Spinal cord (tissue), 10 donors: ENCODE measurements around the gene OIT3. TPM values are rescaled to one million over a fixed set of nuclear protein-coding genes. Genes with fewer than 3 reads are reported as not detected.
"Not testable (repeated sequence)": the region's sequence is repeated elsewhere in the genome, so short reads cannot be mapped to it uniquely, and the experiment has no call there.

Experiments used
- DNase-seq, 6 donors: peaks; one replicate each; pipeline versions ENCODE4 v3.0.0 to v3.0.0-alpha.2; 2013 to 2015; ENCODE audit warnings: low spot score in 6 of 6, low read depth in 4 of 6
- H3K27ac ChIP-seq: one replicate; pipeline ENCODE4 v1.5.1; 2013; ENCODE audit warnings: low read depth, low read length, control low read depth
- H3K27me3 ChIP-seq: one replicate; pipeline ENCODE4 v1.6.1; 2013; ENCODE audit warnings: low read length; ENCODE audit not compliant: control insufficient read depth, insufficient read depth
- H3K36me3 ChIP-seq: one replicate; pipeline ENCODE4 v1.6.1; 2013; ENCODE audit warnings: low read length; ENCODE audit not compliant: control insufficient read depth, insufficient read depth
- H3K4me1 ChIP-seq: one replicate; pipeline ENCODE4 v1.6.1; 2013; ENCODE audit warnings: low read length; ENCODE audit not compliant: control insufficient read depth, insufficient read depth
- H3K4me3 ChIP-seq: one replicate; pipeline ENCODE4 v1.5.1; 2013; ENCODE audit warnings: low read depth, low read length, control low read depth
- H3K9me3 ChIP-seq: one replicate; pipeline ENCODE4 v1.6.1; 2013; ENCODE audit warnings: low read length; ENCODE audit not compliant: control insufficient read depth, insufficient read depth
- WGBS: methylation state at CpG from one replicate; pipeline ENCODE4 v1.1.5; 2013; ENCODE audit warnings: missing lambda C conversion rate; ENCODE audit not compliant: insufficient coverage; 5-methylcytosine and 5-hydroxymethylcytosine counted together
- polyA plus RNA-seq, 2 donors: library from polyadenylated mRNA; unstranded; fragments of 120-200 nt; gene quantifications; one replicate each; pipeline ENCODE4 v1.2.1, GENCODE V29; 2013; ENCODE audit not compliant: insufficient read length in 2 of 2
- total RNA-seq, 2 donors: library from RNA; depleted of rRNA in 1 of 2; stranded (reverse); fragments of 120-200 nt in 1 of 2; fragments of >200 nt in 1 of 2; gene quantifications; one replicate each; pipeline versions ENCODE4 v1.2.3 to v1.2.4, GENCODE V29; 2013 to 2014
- donor health status: healthy.

The OIT3 gene
- total and polyA plus RNA-seq, 4 donors, result 0.18 to 0.99 (median 0.40) TPM; not detected in 1

DNA sequence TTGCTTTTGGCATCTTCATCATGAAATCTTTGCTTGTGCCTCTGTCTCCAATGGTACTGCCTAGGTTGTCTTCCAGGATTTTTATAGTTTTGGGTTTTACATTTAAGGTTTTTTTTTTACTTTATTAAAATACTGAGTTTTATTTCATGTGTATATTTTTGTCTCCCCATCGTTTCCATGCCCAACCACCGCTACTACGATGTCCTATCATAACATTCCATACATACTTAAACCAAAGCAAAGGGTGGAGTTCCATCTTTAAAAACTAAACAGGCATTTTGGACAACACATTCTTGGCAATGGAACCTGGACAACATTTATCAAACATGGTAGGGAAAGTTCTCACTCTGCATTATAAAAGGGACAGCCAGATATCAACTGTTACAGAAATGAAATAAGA lies 23.7 kb downstream of the OIT3 start:
- no CpG with 5 or more reads among the region's 3 CpGs for WGBS
- not testable (repeated sequence) for H3K36me3 ChIP-seq, H3K4me3 ChIP-seq, DNase-seq, H3K9me3 ChIP-seq, H3K4me1 ChIP-seq, H3K27ac ChIP-seq, H3K27me3 ChIP-seq

DNA sequence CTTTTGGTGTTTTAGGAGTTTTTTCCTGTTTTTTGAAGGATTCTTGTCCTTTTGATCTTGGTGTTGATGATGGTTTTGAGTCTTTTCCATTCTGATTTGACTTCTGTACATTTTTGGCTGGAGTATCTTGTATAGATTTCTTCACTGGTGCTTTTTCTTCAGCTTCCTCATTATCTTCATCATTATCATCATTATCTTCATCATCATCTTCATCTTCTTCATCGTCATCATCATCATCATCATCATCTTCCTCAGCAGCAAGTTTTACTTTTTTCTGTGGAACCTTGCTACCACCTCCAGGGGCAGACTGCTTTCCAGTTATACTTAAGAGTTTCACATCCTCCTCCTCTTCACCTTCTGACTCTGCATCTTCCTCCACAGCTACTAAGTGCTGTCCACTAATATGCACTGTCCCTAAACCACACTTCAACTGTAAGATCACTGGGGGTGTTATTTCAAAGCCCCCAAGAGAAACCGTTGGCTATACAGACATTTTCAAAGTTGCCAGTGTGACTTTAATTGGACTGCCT lies 24.3 kb downstream of the OIT3 start:
- not testable (repeated sequence) for H3K36me3 ChIP-seq, H3K4me1 ChIP-seq, H3K27me3 ChIP-seq, H3K4me3 ChIP-seq, H3K27ac ChIP-seq, DNase-seq, H3K9me3 ChIP-seq
- 100% methylated on average over 2 of the region's 2 CpGs for WGBS

GRCh38 chr10:72918352-72918751 lies 24.8 kb downstream of the OIT3 start:
- H3K27ac ChIP-seq, result no peak overlapping the region
- H3K4me1 ChIP-seq, result no peaks in the 10 kb centered on the region
- peaks cover 8% of the 10 kb centered on the region for H3K9me3 ChIP-seq
- no peaks in the 10 kb centered on the region for H3K27me3 ChIP-seq
- WGBS, result 79% methylated on average over 3 of the region's 8 CpGs
- H3K36me3 ChIP-seq, result no peaks in the 10 kb centered on the region
- no peak for DNase-seq
- no peak overlapping the region for H3K4me3 ChIP-seq

GRCh38 chr10:72921147-72921683 lies 27.7 kb downstream of the OIT3 start:
- DNase-seq, result not testable (repeated sequence)
- WGBS, result no CpG with 5 or more reads among the region's 1 CpG

DNA sequence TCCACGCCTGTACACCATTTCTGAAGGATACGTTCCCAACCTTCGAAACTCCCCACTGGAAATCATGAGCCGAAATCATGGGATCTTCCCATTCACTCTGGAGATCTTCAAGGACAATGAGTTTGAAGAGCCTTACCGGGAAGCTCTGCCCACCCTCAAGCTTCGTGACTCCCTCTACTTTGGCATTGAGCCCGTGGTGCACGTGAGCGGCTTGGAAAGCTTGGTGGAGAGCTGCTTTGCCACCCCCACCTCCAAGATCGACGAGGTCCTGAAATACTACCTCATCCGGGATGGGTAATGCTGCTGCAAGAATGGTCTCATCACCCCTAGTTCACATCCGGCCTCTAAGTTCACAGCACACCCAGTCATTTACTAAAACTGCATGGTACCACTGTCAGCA lies 30.8 kb downstream of the OIT3 start:
- no peak overlapping the region for H3K4me3 ChIP-seq
- H3K27me3 ChIP-seq, result no peaks in the 10 kb centered on the region
- 91% methylated on average over 12 of the region's 13 CpGs for WGBS
- DNase-seq, result no peak
- peaks cover 5% of the 10 kb centered on the region for H3K9me3 ChIP-seq
- no peak overlapping the region for H3K27ac ChIP-seq
- H3K4me1 ChIP-seq, result no peaks in the 10 kb centered on the region
- H3K36me3 ChIP-seq, result peaks cover 2% of the 10 kb centered on the region

More at GRCh38 chr10:72921147-72921683, 27.7 kb downstream of the OIT3 start:
- not testable (repeated sequence) for H3K9me3 ChIP-seq, H3K36me3 ChIP-seq, H3K4me1 ChIP-seq, H3K4me3 ChIP-seq, H3K27ac ChIP-seq, H3K27me3 ChIP-seq

DNA sequence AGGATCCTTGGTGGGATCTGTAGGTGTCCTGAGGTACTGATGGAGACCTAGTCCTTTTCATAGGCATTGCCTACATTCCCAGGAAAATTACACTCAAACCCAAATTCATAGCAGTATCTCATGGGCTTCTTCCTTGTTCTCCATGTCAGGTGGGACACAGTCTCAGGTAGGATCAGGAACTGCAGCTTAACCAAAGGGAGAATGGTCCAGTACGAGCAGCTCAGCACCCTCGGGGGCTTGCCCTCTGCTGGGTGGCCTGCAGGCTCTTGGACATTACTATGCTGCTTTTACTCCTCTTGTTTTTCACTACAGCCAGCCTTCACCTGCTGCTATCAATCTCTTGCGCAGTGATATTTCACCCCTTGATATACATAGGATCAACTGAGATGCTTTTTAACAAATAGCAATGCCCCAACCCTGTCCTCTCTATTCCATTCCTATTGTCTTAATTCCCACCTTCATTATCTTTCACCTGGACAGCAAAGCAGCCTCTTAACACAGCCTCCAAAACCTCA lies 32.5 kb downstream of the OIT3 start:
- Histone ChIP-seq H3K4me1 (no peaks in the 10 kb centered on the region), H3K27ac (no peak overlapping the region), H3K27me3 (no peaks in the 10 kb centered on the region), H3K36me3 (peaks cover 2% of the 10 kb centered on the region), H3K9me3 (peaks cover 4% of the 10 kb centered on the region), H3K4me3 (no peak overlapping the region)
- no peak for DNase-seq
- WGBS, result 87% methylated on average over 3 of the region's 3 CpGs

DNA sequence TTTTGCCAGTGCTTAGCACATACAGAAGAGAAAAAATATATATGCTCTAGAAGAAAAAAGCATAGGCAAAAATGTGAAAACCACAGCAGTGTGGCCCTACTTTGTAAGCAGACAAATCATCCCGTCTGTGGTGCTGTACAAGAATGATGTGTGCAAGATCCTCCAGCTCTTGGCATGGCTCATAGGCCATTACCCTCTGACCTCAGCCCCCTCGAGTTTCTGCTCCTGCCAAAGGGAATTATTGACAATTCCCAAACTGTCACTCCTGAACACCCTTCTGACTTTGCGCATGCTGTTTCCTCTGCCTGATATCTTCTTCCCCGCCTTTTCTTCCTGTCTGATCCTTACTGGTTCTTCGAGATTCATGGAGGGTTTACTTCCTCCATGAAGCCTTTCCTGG lies 33.9 kb downstream of the OIT3 start:
- Histone ChIP-seq H3K27ac (no peak overlapping the region), H3K27me3 (no peaks in the 10 kb centered on the region), H3K9me3 (no peaks in the 10 kb centered on the region), H3K4me3 (no peak overlapping the region), H3K36me3 (peaks cover 2% of the 10 kb centered on the region), H3K4me1 (no peaks in the 10 kb centered on the region)
- WGBS, result 58% methylated on average over 4 of the region's 5 CpGs
- no peak for DNase-seq

- Histone ChIP-seq H3K27ac (no peak overlapping the region), H3K4me3 (no peak overlapping the region), H3K27me3 (no peaks in the 10 kb centered on the region), H3K36me3 (peaks cover 2% of the 10 kb centered on the region), H3K4me1 (no peaks in the 10 kb centered on the region), H3K9me3 (no peaks in the 10 kb centered on the region)
- WGBS, result 96% methylated on average over 3 of the region's 5 CpGs
- no peak for DNase-seq
These were observed 35.3 kb downstream of the OIT3 start for GRCh38 chr10:72928798-72929197.

GRCh38 chr10:72930276-72930675 lies 36.7 kb downstream of the OIT3 start:
- H3K9me3 ChIP-seq, result no peaks in the 10 kb centered on the region
- 80% methylated on average over 2 of the region's 2 CpGs for WGBS
- no peaks in the 10 kb centered on the region for H3K36me3 ChIP-seq
- no peak for DNase-seq
- H3K27ac ChIP-seq, result no peak overlapping the region
- H3K27me3 ChIP-seq, result no peaks in the 10 kb centered on the region
- no peaks in the 10 kb centered on the region for H3K4me1 ChIP-seq
- H3K4me3 ChIP-seq, result no peak overlapping the region

DNA sequence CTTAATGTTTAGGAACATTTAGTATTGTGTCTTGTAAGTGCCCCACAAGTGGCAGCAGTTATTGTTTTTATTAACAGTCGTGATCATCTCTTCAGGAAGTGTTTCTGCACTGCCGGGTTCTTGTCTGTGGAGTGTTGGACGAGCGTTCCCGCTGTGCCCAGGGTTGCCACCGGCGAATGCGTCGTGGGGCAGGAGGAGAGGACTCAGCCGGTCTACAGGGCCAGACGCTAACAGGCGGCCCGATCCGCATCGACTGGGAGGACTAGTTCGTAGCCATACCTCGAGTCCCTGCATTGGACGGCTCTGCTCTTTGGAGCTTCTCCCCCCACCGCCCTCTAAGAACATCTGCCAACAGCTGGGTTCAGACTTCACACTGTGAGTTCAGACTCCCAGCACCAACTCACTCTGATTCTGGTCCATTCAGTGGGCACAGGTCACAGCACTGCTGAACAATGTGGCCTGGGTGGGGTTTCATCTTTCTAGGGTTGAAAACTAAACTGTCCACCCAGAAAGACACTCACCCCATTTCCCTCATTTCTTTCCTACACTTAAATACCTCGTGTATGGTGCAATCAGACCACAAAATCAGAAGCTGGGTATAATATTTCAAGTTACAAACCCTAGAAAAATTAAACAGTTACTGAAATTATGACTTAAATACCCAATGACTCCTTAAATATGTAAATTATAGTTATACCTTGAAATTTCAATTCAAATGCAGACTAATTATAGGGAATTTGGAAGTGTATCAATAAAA lies 38.9 kb downstream of the OIT3 start:
- no peaks in the 10 kb centered on the region for H3K27me3 ChIP-seq
- 88% methylated on average over 18 of the region's 20 CpGs for WGBS
- H3K4me1 ChIP-seq, result no peaks in the 10 kb centered on the region
- H3K9me3 ChIP-seq, result no peaks in the 10 kb centered on the region
- no peak overlapping the region for H3K4me3 ChIP-seq
- no peak for DNase-seq
- H3K27ac ChIP-seq, result no peak overlapping the region
- no peaks in the 10 kb centered on the region for H3K36me3 ChIP-seq
